HEK293 (cell line): ENCODE measurements around the gene CPNE5.

Experiments
- CTCF ChIA-PET: fragments of 350-600 bp; formaldehyde crosslinking; extraction: SDS; loops from one replicate; lab custom pipeline; 2021; ENCODE audit warnings: antibody characterized with exemption; lab: Yijun Ruan, JAX
- POLR2A ChIA-PET: fragments of 300-600 bp; formaldehyde crosslinking; extraction: SDS; loops from one replicate; lab custom pipeline; 2020; ENCODE audit warnings: antibody characterized with exemption, inconsistent platforms; lab: Yijun Ruan, JAX
- H3K27ac ChIP-seq: fragments of 200-500 bp; sonication (Bioruptor generic); 2 replicates; pipeline ENCODE4 v1.5.1; 2014; ENCODE audit warnings: low read depth, low read length, control low read depth, inconsistent platforms; ENCODE audit errors: extremely low read depth
- H3K36me3 ChIP-seq, 2 experiments: fragments of 200-500 bp in 1 of 2; sonication (Bioruptor generic) in 1 of 2; 1 replicate in 1 of 2; 2 replicates in 1 of 2; pipeline ENCODE4 v1.5.1; 2014 to 2017; ENCODE audit warnings: inconsistent platforms in 2 of 2, low read length in 2 of 2; ENCODE audit not compliant: control insufficient read depth in 2 of 2, insufficient read depth in 1 of 2
- H3K4me1 ChIP-seq: fragments of 200-500 bp; sonication (Bioruptor generic); 2 replicates; pipeline ENCODE4 v1.5.1; 2014; ENCODE audit warnings: mild to moderate bottlenecking, low read length, inconsistent platforms; ENCODE audit not compliant: control insufficient read depth, insufficient read depth
- H3K4me3 ChIP-seq: 2 replicates; pipeline ENCODE4 v1.5.1; 2011; ENCODE audit warnings: low read depth, mild to moderate bottlenecking, control low read depth, low read length, moderate library complexity
- H3K9me3 ChIP-seq: fragments of 200-500 bp; sonication (Bioruptor generic); 2 replicates; pipeline ENCODE4 v1.5.1; 2014; ENCODE audit warnings: low read depth, low read length, inconsistent platforms; ENCODE audit not compliant: control insufficient read depth, insufficient read depth
- GFI1B ChIP-seq: fragments of 450-650 bp; formaldehyde crosslinking; IDR thresholded peaks from 2 replicates; pipeline ENCODE4 v1.5.1; 2016; ENCODE audit warnings: missing biosample characterization, missing genetic modification characterization
- GLIS2 ChIP-seq: fragments of 450-650 bp; formaldehyde crosslinking; IDR thresholded peaks from 2 replicates; pipeline ENCODE4 v1.5.1; 2016; ENCODE audit warnings: missing biosample characterization, missing genetic modification characterization
- MZF1 ChIP-seq: fragments of 450-650 bp; formaldehyde crosslinking; IDR thresholded peaks from 2 replicates; pipeline ENCODE4 v1.5.1; 2017; ENCODE audit warnings: missing biosample characterization, missing genetic modification characterization, borderline replicate concordance
- PRDM1 ChIP-seq: fragments of 450-650 bp; formaldehyde crosslinking; IDR thresholded peaks from 2 replicates; pipeline ENCODE4; 2016; ENCODE audit warnings: missing biosample characterization, missing genetic modification characterization
- SCRT1 ChIP-seq: fragments of 450-650 bp; formaldehyde crosslinking; IDR thresholded peaks from 2 replicates; pipeline ENCODE4 v1.5.1; 2016; ENCODE audit warnings: missing biosample characterization, missing genetic modification characterization, borderline replicate concordance
- SP7 ChIP-seq: fragments of 450-650 bp; formaldehyde crosslinking; IDR thresholded peaks from 2 replicates; pipeline ENCODE4 v1.5.1; 2016; ENCODE audit warnings: missing biosample characterization, missing genetic modification characterization
- TRIM28 ChIP-seq: IDR thresholded peaks from 2 replicates; pipeline ENCODE4 v1.6.1; 2011; ENCODE audit warnings: low read length, control low read depth, borderline replicate concordance
- ZBTB17 ChIP-seq: fragments of 450-650 bp; formaldehyde crosslinking; IDR thresholded peaks from 2 replicates; pipeline ENCODE4 v1.5.1; 2016; ENCODE audit warnings: missing biosample characterization, missing genetic modification characterization
- ZNF10 ChIP-seq: fragments of 450-650 bp; formaldehyde crosslinking; IDR thresholded peaks from 2 replicates; pipeline ENCODE4 v1.5.1; 2017; ENCODE audit warnings: missing biosample characterization, missing genetic modification characterization
- ZNF112 ChIP-seq: fragments of 450-650 bp; formaldehyde crosslinking; IDR thresholded peaks from 2 replicates; pipeline ENCODE4 v1.5.0; 2017; ENCODE audit warnings: missing biosample characterization, missing genetic modification characterization
- ZNF248 ChIP-seq: fragments of 450-650 bp; formaldehyde crosslinking; IDR thresholded peaks from 2 replicates; pipeline ENCODE4 v1.5.1; 2017; ENCODE audit warnings: missing biosample characterization, missing genetic modification characterization
- ZNF292 ChIP-seq: fragments of 450-650 bp; formaldehyde crosslinking; IDR thresholded peaks from 2 replicates; pipeline ENCODE4 v1.5.1; 2016; ENCODE audit warnings: low read depth, missing biosample characterization, missing genetic modification characterization, borderline replicate concordance
- ZNF335 ChIP-seq: fragments of 450-650 bp; formaldehyde crosslinking; conservative IDR thresholded peaks from 2 replicates; pipeline ENCODE4 v1.5.1; 2016; ENCODE audit warnings: missing biosample characterization, missing genetic modification characterization
- ZNF394 ChIP-seq: fragments of 450-650 bp; formaldehyde crosslinking; IDR thresholded peaks from 2 replicates; pipeline ENCODE4 v1.5.1; 2016; ENCODE audit warnings: missing biosample characterization, missing genetic modification characterization, mild to moderate bottlenecking, moderate library complexity, borderline replicate concordance
- ZNF530 ChIP-seq: fragments of 450-650 bp; formaldehyde crosslinking; IDR thresholded peaks from 2 replicates; pipeline ENCODE4 v1.5.1; 2016; ENCODE audit warnings: low read depth, missing biosample characterization, missing genetic modification characterization
- ZNF548 ChIP-seq: fragments of 450-650 bp; formaldehyde crosslinking; IDR thresholded peaks from 2 replicates; pipeline ENCODE4 v1.5.1; 2016; ENCODE audit warnings: missing biosample characterization, missing genetic modification characterization
- ZNF610 ChIP-seq: fragments of 450-650 bp; formaldehyde crosslinking; IDR thresholded peaks from 2 replicates; pipeline ENCODE4 v1.5.1; 2016; ENCODE audit warnings: missing biosample characterization, missing genetic modification characterization, borderline replicate concordance
- ZNF701 ChIP-seq: fragments of 450-650 bp; formaldehyde crosslinking; IDR thresholded peaks from 2 replicates; pipeline ENCODE4 v1.5.1; 2016; ENCODE audit warnings: missing biosample characterization, missing genetic modification characterization
- ZNF792 ChIP-seq: fragments of 450-650 bp; formaldehyde crosslinking; IDR thresholded peaks from 2 replicates; pipeline ENCODE4 v1.5.1; 2016; ENCODE audit warnings: missing biosample characterization, missing genetic modification characterization
- ZNF843 ChIP-seq: fragments of 450-650 bp; formaldehyde crosslinking; IDR thresholded peaks from 2 replicates; pipeline ENCODE4 v1.5.1; 2016; ENCODE audit warnings: missing biosample characterization, missing genetic modification characterization
- TF ChIP-seq, protein P1 (sequence below): fragments of 450-650 bp; formaldehyde crosslinking; IDR thresholded peaks from 2 replicates; pipeline ENCODE4 v1.5.1; 2016; ENCODE audit warnings: missing biosample characterization, missing genetic modification characterization
- TF ChIP-seq, protein P2 (sequence below): fragments of 450-650 bp; formaldehyde crosslinking; IDR thresholded peaks from 2 replicates; pipeline ENCODE4 v1.5.1; 2016; ENCODE audit warnings: missing biosample characterization, missing genetic modification characterization
- TF ChIP-seq, protein P3 (sequence below): fragments of 450-650 bp; formaldehyde crosslinking; IDR thresholded peaks from 2 replicates; pipeline ENCODE4 v1.5.1; 2016; ENCODE audit warnings: missing biosample characterization, missing genetic modification characterization
- TF ChIP-seq, protein P4 (sequence below): fragments of 450-650 bp; formaldehyde crosslinking; IDR thresholded peaks from 2 replicates; pipeline ENCODE4 v1.5.1; 2016; ENCODE audit warnings: missing biosample characterization, missing genetic modification characterization

CPNE5 gene

DNA sequence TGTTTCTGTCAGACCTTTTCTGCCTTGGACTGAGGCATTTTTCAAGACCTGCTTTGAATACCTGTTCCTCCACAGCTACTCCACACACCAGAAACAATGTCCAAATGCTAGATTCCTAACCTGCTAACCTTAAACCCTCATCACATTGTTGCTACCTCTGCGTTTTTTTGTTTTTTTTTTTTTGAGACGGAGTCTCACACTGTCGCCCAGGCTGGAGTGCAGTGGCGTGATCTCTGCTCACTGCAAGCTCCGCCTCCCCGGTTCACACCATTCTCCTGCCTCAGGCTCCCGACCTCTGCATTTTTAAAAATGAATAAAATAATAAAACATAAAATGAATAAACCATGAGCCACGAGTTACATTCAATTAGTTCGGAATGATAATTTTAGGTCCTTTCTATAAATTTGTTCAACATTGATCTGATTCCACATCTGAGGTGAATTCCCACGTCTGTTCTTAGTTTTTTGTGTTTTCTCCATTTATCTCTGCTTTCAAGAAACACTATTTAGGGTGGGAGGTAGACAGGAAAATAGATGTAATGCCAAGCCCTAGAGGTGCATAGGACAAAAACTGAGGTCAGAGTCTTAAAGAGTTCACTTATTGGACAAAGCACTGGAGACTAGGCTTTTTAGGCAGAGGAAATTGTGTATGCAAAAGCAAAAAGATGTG is 47.8 kb upstream of the CPNE5 start:
- TF ChIP-seq, protein P1, sequence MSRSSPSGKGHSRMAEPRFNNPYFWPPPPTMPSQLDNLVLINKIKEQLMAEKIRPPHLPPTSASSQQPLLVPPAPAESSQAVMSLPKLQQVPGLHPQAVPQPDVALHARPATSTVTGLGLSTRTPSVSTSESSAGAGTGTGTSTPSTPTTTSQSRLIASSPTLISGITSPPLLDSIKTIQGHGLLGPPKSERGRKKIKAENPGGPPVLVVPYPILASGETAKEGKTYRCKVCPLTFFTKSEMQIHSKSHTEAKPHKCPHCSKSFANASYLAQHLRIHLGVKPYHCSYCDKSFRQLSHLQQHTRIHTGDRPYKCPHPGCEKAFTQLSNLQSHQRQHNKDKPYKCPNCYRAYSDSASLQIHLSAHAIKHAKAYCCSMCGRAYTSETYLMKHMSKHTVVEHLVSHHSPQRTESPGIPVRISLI: 0 out of 2 replicates have a peak, but pooled peaks have one; percentile 17
- 0 out of 2 replicates have a peak, but pooled peaks have one; percentile 17 for TF ChIP-seq ZBTB17 (tag by site-specific recombination)
- TF ChIP-seq, protein P2, sequence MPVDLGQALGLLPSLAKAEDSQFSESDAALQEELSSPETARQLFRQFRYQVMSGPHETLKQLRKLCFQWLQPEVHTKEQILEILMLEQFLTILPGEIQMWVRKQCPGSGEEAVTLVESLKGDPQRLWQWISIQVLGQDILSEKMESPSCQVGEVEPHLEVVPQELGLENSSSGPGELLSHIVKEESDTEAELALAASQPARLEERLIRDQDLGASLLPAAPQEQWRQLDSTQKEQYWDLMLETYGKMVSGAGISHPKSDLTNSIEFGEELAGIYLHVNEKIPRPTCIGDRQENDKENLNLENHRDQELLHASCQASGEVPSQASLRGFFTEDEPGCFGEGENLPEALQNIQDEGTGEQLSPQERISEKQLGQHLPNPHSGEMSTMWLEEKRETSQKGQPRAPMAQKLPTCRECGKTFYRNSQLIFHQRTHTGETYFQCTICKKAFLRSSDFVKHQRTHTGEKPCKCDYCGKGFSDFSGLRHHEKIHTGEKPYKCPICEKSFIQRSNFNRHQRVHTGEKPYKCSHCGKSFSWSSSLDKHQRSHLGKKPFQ (tag by site-specific recombination): peak; percentile 94
- TF ChIP-seq ZNF335 (tag by site-specific recombination): peak; percentile 52
- no peak for TF ChIP-seq GLIS2 (tag by site-specific recombination)
- peak; percentile 30; the same call in 1 of the 2 replicates for TF ChIP-seq ZNF394 (tag by site-specific recombination)
- TF ChIP-seq, protein P3, sequence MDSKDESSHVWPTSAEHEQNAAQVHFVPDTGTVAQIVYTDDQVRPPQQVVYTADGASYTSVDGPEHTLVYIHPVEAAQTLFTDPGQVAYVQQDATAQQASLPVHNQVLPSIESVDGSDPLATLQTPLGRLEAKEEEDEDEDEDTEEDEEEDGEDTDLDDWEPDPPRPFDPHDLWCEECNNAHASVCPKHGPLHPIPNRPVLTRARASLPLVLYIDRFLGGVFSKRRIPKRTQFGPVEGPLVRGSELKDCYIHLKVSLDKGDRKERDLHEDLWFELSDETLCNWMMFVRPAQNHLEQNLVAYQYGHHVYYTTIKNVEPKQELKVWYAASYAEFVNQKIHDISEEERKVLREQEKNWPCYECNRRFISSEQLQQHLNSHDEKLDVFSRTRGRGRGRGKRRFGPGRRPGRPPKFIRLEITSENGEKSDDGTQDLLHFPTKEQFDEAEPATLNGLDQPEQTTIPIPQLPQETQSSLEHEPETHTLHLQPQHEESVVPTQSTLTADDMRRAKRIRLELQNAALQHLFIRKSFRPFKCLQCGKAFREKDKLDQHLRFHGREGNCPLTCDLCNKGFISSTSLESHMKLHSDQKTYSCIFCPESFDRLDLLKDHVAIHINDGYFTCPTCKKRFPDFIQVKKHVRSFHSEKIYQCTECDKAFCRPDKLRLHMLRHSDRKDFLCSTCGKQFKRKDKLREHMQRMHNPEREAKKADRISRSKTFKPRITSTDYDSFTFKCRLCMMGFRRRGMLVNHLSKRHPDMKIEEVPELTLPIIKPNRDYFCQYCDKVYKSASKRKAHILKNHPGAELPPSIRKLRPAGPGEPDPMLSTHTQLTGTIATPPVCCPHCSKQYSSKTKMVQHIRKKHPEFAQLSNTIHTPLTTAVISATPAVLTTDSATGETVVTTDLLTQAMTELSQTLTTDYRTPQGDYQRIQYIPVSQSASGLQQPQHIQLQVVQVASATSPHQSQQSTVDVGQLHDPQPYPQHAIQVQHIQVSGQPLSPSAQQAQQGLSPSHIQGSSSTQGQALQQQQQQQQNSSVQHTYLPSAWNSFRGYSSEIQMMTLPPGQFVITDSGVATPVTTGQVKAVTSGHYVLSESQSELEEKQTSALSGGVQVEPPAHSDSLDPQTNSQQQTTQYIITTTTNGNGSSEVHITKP (tag by site-specific recombination): peak; percentile 70
- TF ChIP-seq ZNF843 (tag by site-specific recombination): no peak
- Histone ChIP-seq H3K27ac (no peak overlapping the region), H3K4me1 (peaks cover 3% of the 10 kb centered on the region; the same call in 1 of the 2 replicates), H3K4me3 (no peak overlapping the region; the same call in 1 of the 2 replicates), H3K9me3 (no peaks in the 10 kb centered on the region), H3K36me3 (no peaks in the 10 kb centered on the region)
- CTCF ChIA-PET: interaction anchor here (16.0 kb wide), 1 partner anchor 130 kb away, joined by 216 read pairs; no protein-coding TSS in a partner anchor
- POLR2A ChIA-PET: interaction anchor here (0.7 kb wide), 1 partner anchor 10 kb away, joined by 3 read pairs; no protein-coding TSS in a partner anchor

DNA sequence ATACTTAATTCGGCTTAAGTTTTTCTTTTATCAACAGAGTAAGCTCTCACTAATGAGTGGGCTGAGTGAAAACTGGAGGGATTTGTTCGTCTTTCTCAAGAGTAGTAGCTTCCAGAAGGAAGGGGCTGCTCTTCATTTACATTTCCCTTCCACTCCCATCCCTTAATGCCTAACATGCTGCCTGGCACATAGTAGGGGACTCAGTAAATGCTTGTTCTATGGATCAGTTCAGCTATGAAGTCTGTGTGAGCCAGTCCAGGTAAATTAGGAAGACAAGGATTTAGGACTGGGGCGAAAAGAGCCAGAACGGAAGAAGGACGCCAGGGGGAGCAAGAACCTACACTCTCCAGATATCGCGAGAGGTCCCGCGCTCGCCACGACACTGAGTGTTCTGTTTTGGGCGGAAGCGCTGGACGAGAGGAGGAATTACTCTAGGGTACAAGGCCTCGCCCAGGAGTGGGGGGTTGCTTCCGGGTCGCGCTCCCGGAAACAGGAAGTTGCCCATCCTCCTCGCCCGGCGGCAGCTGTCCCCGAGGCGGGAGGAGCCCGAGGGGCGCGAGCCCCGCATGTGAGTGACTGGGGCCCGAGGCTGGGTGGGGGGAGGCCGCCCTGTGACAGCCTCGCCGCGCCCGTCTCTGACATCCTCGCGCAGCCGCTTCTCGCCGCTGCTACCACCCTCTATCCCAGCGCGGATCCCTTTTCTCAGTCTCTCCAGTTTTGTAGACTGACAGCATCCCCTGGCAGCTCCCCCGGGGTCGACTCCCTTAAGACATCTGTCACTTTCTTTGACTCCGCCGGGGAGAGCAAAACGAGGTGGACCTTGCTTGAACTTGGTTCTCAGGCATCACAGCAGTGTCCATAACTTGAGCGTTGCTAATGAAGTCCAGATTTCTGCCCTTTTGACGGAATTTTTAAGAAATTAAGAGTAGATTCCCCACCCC is 46.5 kb upstream of the CPNE5 start, which contains the start of gene C6orf89:
C6orf89 (plus strand) TSS at position 492 of the 941 bp plus-strand sequence. CDS start 13,493 bp downstream, outside the sequence.
- H3K4me1 ChIP-seq: peaks cover 3% of the 10 kb centered on the region; the same call in 1 of the 2 replicates
- no peaks in the 10 kb centered on the region; the same call in 1 of the 2 replicates for H3K9me3 ChIP-seq
- ChIA-PET CTCF (interaction anchor here (0.5 to 16.0 kb wide), 45 partner anchors 9 to 1981 kb away, joined by 3 to 216 read pairs (median 4); partner anchors contain the start of genes MTCH1 and PPIL1), POLR2A (interaction anchor here (1.0 to 1.8 kb wide), 9 partner anchors 11 to 132 kb away, joined by 3 to 35 read pairs (median 3); partner anchors contain the start of genes MTCH1 and PPIL1)
- peak within 1 kb of the TSS; percentile 66 for H3K27ac ChIP-seq
- H3K4me3 ChIP-seq: peak within 1 kb of the TSS; percentile 81
- no peaks in the 10 kb centered on the region for H3K36me3 ChIP-seq
- no peak for TF ChIP-seq GFI1B (tag by site-specific recombination)
- no peak for TF ChIP-seq ZNF530 (tag by site-specific recombination)
- no peak; the same call in 1 of the 2 replicates for TF ChIP-seq TRIM28
- TF ChIP-seq, protein P4, sequence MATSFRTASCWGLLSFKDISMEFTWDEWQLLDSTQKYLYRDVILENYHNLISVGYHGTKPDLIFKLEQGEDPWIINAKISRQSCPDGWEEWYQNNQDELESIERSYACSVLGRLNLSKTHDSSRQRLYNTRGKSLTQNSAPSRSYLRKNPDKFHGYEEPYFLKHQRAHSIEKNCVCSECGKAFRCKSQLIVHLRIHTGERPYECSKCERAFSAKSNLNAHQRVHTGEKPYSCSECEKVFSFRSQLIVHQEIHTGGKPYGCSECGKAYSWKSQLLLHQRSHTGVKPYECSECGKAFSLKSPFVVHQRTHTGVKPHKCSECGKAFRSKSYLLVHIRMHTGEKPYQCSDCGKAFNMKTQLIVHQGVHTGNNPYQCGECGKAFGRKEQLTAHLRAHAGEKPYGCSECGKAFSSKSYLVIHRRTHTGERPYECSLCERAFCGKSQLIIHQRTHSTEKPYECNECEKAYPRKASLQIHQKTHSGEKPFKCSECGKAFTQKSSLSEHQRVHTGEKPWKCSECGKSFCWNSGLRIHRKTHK (tag by site-specific recombination): no peak
- TF ChIP-seq ZNF548 (tag by site-specific recombination): no peak
- TF ChIP-seq ZNF10 (tag by site-specific recombination): no peak
- TF ChIP-seq ZNF292: no peak
- no peak for TF ChIP-seq ZNF248 (tag by site-specific recombination)
- TF ChIP-seq ZNF701 (tag by site-specific recombination): no peak
- TF ChIP-seq ZNF792: no peak
- TF ChIP-seq PRDM1: no peak
- TF ChIP-seq MZF1 (tag by site-specific recombination): peak; percentile 68; the same call in 1 of the 2 replicates
- no peak for TF ChIP-seq SCRT1 (tag by site-specific recombination)
- peak; percentile 73 for TF ChIP-seq ZNF610 (tag by site-specific recombination)
- no peak for TF ChIP-seq ZNF112 (tag by site-specific recombination)
- TF ChIP-seq ZNF843 (tag by site-specific recombination): peak; percentile 38; the same call in 1 of the 2 replicates
- TF ChIP-seq SP7: peak; percentile 82
